Stomach (tissue), 9 donors: ENCODE measurements around the gene CDC45. TPM values are rescaled to one million over a fixed set of nuclear protein-coding genes. Genes with fewer than 3 reads are reported as not detected.

Experiments
- DNase-seq, 2 donors: peaks; one replicate each; pipeline versions ENCODE4 v3.0.0 to v3.0.0-alpha.2; 2013 to 2019
- H3K27ac ChIP-seq, 5 donors: fragments of 200-600 bp in 4 of 5; sonication (generic) in 4 of 5; one replicate each; pipeline ENCODE4 v1.5.1; 2013 to 2019; ENCODE audit warnings: mild to moderate bottlenecking in 1 of 5, moderate library complexity in 1 of 5
- H3K27me3 ChIP-seq, 3 donors: fragments of 200-600 bp; sonication (generic); one replicate each; pipeline ENCODE4 v1.5.1; 2017 to 2019; ENCODE audit warnings: mixed run types in 1 of 3
- H3K36me3 ChIP-seq, 4 donors: fragments of 200-600 bp; sonication (generic); 1 replicate in 3 of 4; 2 replicates in 1 of 4; pipeline ENCODE4 v1.5.1; 2016 to 2019
- H3K4me1 ChIP-seq, 4 donors: fragments of 200-600 bp; sonication (generic); one replicate each; pipeline ENCODE4 v1.5.1; 2016 to 2019
- H3K4me3 ChIP-seq, 4 donors: fragments of 200-600 bp; sonication (generic) in 3 of 4; one replicate each; pipeline ENCODE4 v1.5.1; 2016 to 2019; ENCODE audit warnings: mild to moderate bottlenecking in 1 of 4
- H3K9me3 ChIP-seq, 4 donors: fragments of 200-600 bp; sonication (generic); one replicate each; pipeline ENCODE4 v1.5.1; 2016 to 2019
- EP300 ChIP-seq: sonication (generic); formaldehyde crosslinking; IDR thresholded peaks from one replicate; pipeline ENCODE4 v1.6.1; 2017; ENCODE audit warnings: antibody characterized with exemption
- POLR2A ChIP-seq, 4 donors: fragments of 450-650 bp; IDR thresholded peaks; one replicate each; pipeline ENCODE4 v1.6.1; 2016; ENCODE audit warnings: antibody characterized with exemption in 4 of 4, control low read depth in 2 of 4, mild to moderate bottlenecking in 1 of 4, moderate library complexity in 1 of 4
- POLR2AphosphoS5 ChIP-seq, 3 donors: sonication (generic); formaldehyde crosslinking; IDR thresholded peaks; one replicate each; pipeline ENCODE4 v1.6.1; 2016; ENCODE audit warnings: antibody characterized with exemption in 3 of 3
- WGBS, 5 donors: extraction: QIAGEN DNeasy Blood & Tissue Kit in 3 of 5; methylation state at CpG; one replicate each; pipeline versions ENCODE4 v1.1.5 to v1.1.7; 2013 to 2018; 5-methylcytosine and 5-hydroxymethylcytosine counted together
- intact Hi-C: fragments of 100-400 bp; cut with DNase I; formaldehyde crosslinking; loops from one replicate; pipeline ENCODE4 v1.15.1; 2023; ENCODE audit warnings: low total_unique reads
- polyA plus RNA-seq, 3 donors: library from polyadenylated mRNA; stranded (reverse); fragments of 200-250 nt; gene quantifications; one replicate each; pipeline ENCODE4 v1.2.3, GENCODE V29; 2013
- total RNA-seq, 5 donors: library from RNA; depleted of rRNA; stranded (reverse); fragments of >200 nt; gene quantifications; one replicate each; pipeline versions ENCODE4 v1.1.0 to v1.2.3, GENCODE V29; 2014 to 2016
- TF ChIP-seq, protein P1 (sequence below), 7 experiments: fragments of 450-650 bp in 4 of 7; fragments of 200-600 bp in 3 of 7; sonication (generic) in 3 of 7; IDR thresholded peaks; one replicate each; pipeline ENCODE4 v1.5.1; 2016 to 2019; ENCODE audit warnings: antibody characterized with exemption in 7 of 7, control low read depth in 2 of 7, mild to moderate bottlenecking in 1 of 7
- donor health status: healthy with polysubstance abuse.
- donor health status: Bipolar disorder and iron deficiency.
- donor health status: healthy.

Gene CDC45
- total and polyA plus RNA-seq, 8 donors: 1.2 to 44.2 (median 5.4) TPM; not detected in 1

DNA sequence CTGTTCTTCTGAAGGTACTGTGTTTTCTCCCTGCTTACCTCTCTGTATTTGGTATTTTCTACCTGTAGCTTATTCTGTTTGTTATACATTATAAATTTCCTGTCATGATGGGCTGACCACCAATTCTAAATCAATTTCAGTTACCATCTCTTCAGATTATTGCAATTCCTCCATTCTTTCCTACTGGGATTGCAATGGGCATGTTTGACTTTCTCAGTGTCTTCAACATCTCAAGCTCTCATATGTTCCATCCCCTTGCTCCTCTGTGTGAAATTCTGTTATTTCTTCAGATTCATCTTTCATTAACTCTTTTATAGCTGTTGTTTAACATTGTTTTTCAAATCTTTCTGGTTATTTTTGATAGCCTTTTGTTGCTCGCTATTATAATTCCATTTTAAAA is 16.7 kb upstream of the CDC45 start:
- DNase-seq: no peak
- no peak overlapping the region for H3K27ac ChIP-seq
- H3K4me1 ChIP-seq: no peaks in the 10 kb centered on the region
- TF ChIP-seq EP300: no peak
- TF ChIP-seq, protein P1, sequence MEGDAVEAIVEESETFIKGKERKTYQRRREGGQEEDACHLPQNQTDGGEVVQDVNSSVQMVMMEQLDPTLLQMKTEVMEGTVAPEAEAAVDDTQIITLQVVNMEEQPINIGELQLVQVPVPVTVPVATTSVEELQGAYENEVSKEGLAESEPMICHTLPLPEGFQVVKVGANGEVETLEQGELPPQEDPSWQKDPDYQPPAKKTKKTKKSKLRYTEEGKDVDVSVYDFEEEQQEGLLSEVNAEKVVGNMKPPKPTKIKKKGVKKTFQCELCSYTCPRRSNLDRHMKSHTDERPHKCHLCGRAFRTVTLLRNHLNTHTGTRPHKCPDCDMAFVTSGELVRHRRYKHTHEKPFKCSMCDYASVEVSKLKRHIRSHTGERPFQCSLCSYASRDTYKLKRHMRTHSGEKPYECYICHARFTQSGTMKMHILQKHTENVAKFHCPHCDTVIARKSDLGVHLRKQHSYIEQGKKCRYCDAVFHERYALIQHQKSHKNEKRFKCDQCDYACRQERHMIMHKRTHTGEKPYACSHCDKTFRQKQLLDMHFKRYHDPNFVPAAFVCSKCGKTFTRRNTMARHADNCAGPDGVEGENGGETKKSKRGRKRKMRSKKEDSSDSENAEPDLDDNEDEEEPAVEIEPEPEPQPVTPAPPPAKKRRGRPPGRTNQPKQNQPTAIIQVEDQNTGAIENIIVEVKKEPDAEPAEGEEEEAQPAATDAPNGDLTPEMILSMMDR (IDR thresholded peaks at IDR 0.05): no peak
- no peaks in the 10 kb centered on the region for H3K9me3 ChIP-seq
- WGBS, 5 donors: 94 to 99% (median 96%) methylated on average over 1 of the region's 1 CpG
- intact Hi-C loops: no loop called here
- H3K36me3 ChIP-seq: peaks cover 79 to 100% (median 99%) of the 10 kb centered on the region in 4 donors
- no peak overlapping the region for H3K4me3 ChIP-seq
- no peaks in the 10 kb centered on the region for H3K27me3 ChIP-seq

DNA sequence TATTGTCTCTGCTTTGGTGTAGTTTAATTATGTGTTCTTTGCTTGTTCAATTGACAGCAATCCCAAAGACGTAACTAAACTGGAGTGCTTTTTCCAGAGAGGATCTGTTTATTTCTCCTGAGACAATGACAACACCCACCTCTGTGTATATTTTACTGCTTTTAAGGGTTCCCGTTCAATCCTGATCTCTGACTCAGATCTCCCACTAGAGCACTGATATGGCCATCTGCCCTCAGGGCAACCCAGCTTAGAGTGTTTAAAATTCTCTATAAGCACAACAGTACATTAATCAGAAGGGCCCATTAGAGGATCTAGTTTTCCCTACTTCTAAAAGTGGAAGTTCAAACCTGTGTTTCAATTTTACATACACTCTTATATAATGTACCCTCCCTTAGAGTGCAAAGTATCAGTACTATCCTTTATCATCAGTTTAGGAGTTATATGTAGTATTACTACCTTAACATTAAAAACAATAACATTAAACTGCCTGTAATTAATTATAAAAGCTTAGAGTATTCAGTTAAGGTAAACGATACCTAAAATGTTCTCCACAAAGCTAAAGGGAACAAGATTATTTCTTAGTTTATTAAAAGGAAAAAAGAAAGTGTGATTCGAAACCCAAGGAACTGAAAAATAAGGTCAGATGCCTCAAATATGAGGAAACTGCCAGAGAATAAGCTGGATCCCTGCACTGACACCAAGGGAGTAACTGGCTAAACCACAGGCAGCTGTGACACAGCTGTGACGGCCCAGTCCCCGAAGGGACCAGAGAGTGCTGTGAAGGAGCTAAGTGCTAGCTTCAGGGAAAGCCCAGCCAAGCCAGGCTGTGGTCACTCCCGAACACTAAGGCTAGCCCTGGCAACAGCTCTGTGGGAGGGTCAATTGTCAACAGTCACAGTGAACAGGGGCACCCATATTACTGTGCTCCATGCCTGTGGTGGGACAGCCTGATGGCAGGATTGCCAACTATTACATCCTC is 15.9 kb upstream of the CDC45 start:
- Histone ChIP-seq H3K9me3 (no peaks in the 10 kb centered on the region), H3K36me3 (peaks cover 79 to 100% (median 99%) of the 10 kb centered on the region in 4 donors), H3K4me1 (no peaks in the 10 kb centered on the region), H3K27ac (no peak overlapping the region), H3K27me3 (no peaks in the 10 kb centered on the region), H3K4me3 (no peak overlapping the region)
- DNase-seq: no peak
- 67 to 79% (median 79%) methylated on average over 7 of the region's 7 CpGs for WGBS, 5 donors
- TF ChIP-seq, protein P1 (IDR thresholded peaks at IDR 0.05): no peak
- TF ChIP-seq POLR2A (IDR thresholded peaks at IDR 0.05) (no peak), EP300 (no peak), POLR2AphosphoS5 (IDR thresholded peaks at IDR 0.05) (no peak)
- intact Hi-C loops: no loop called here

DNA sequence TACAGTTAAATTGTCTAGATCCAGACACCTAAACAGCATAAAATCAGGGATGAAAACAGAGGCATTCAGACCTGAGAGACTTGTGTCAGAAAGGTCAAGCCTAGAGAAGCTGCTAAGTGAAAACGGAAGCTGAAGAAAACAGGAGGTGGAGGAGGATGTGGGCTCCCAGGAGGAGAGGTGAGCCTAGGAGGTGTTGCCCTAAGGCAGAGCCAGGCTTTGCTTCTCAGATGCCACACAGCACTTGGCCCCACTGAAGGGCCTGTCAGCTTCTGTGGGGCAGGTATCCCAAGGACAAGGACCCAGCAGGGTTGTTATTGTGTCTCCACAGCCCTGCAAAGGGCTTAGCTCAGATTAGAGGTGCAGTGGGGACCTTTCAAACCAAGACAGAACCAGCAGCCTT is 15.2 kb upstream of the CDC45 start:
- WGBS, 5 donors: 40 to 79% (median 69%) methylated on average over 1 of the region's 1 CpG
- H3K4me1 ChIP-seq: no peaks in the 10 kb centered on the region
- no peaks in the 10 kb centered on the region for H3K9me3 ChIP-seq
- no peaks in the 10 kb centered on the region for H3K27me3 ChIP-seq
- H3K4me3 ChIP-seq: no peak overlapping the region
- TF ChIP-seq POLR2AphosphoS5 (IDR thresholded peaks at IDR 0.05) (no peak), EP300 (no peak), POLR2A (IDR thresholded peaks at IDR 0.05) (no peak)
- TF ChIP-seq, protein P1 (IDR thresholded peaks at IDR 0.05): no peak
- DNase-seq: no peak
- no peak overlapping the region for H3K27ac ChIP-seq
- peaks cover 81 to 100% (median 99%) of the 10 kb centered on the region in 4 donors for H3K36me3 ChIP-seq
- intact Hi-C loops: no loop called here

DNA sequence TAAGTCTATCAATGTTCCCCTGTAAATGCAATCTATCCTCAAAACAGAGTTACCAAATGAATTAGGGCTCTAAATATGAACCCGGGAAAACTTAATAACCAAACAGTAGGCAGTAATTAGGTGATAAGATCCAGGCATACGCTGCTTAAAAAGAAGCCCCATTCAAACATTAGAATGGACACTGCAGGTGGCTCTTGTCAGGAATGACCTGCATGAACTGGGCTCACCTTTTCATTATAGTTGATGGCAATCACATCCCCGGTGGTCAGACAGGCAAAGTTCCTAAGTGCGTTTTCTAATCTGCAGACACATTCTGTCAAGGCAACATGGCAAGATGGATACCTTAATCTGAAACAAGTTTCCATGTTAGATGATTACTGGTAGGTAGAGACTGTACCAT is 14.7 kb upstream of the CDC45 start:
- TF ChIP-seq POLR2A (IDR thresholded peaks at IDR 0.05) (no peak), POLR2AphosphoS5 (IDR thresholded peaks at IDR 0.05) (no peak), EP300 (no peak)
- TF ChIP-seq, protein P1 (IDR thresholded peaks at IDR 0.05): no peak
- intact Hi-C loops: no loop called here
- 76 to 85% (median 81%) methylated on average over 4 of the region's 4 CpGs for WGBS, 5 donors
- Histone ChIP-seq H3K4me3 (no peak overlapping the region), H3K9me3 (no peaks in the 10 kb centered on the region), H3K27ac (no peak overlapping the region), H3K4me1 (no peaks in the 10 kb centered on the region), H3K36me3 (peaks cover 85 to 100% (median 99%) of the 10 kb centered on the region in 4 donors), H3K27me3 (no peaks in the 10 kb centered on the region)
- no peak for DNase-seq
